ENCODE data around the gene ANKRD7. TPM values are rescaled to one million over a fixed set of nuclear protein-coding genes. Genes with fewer than 3 reads are reported as not detected.

The ANKRD7 gene, protein sequence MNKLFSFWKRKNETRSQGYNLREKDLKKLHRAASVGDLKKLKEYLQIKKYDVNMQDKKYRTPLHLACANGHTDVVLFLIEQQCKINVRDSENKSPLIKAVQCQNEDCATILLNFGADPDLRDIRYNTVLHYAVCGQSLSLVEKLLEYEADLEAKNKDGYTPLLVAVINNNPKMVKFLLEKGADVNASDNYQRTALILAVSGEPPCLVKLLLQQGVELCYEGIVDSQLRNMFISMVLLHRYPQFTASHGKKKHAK
- total RNA-seq, result 0.82 TPM in 1 of 2 replicates, not detected in the other
- not detected in 2 replicates for polyA plus RNA-seq
- polyA plus RNA-seq (2011; cell fraction: cytosol; rRNA removed), result 0.06 and 0.11 TPM in 2 replicates
- polyA plus RNA-seq (2011; cell fraction: nucleus; rRNA removed), result 0.38 and 0.45 TPM in 2 replicates
- 0.51 TPM in 1 of 2 replicates, not detected in the other for polyA plus RNA-seq (2012)
- polyA minus RNA-seq, result 0.70 and 1.00 TPM in 2 replicates
- polyA minus RNA-seq (2011; cell fraction: cytosol; rRNA and poly(A)+ RNA removed), result not detected
- 1.0 and 1.8 TPM in 2 replicates for polyA minus RNA-seq (2011; cell fraction: nucleus; rRNA and poly(A)+ RNA removed)
- percentile 19 among the genes with signal in this experiment for Bru-seq, nascent RNA
- percentile 25 among the genes with signal in this experiment for BruChase-seq, experiment 1, labeled RNA remaining after a 6-hour chase
- BruChase-seq, experiment 2, labeled RNA remaining after a 2-hour chase, result percentile 24 among the genes with signal in this experiment
- long read RNA-seq, result 0 reads

DNA sequence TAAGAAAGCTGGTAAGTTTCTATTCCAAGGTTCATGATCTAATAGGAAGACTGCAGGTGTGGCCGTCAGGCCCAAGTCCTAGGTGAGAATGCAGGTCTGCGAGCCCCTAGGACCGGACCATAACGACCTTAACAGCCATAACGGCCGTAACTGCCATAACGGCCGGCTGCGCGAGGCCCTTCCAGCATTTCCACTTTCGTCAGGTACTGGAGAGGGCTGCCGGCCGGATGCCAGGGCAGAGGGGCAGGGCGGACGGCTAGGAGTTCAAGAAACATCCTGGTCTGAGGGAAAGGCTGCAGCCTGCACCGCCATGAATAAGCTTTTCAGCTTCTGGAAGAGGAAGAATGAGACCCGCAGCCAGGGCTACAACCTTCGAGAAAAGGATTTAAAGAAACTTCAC lies at the start of gene ANKRD7:
Gene ANKRD7 (plus strand): TSS at position 184 of the 400 bp plus-strand sequence. CDS start 127 bp downstream, at position 311.
- TF ChIP-seq FOS (IDR thresholded peaks at IDR 0.05; ENCODE audit: borderline replicate concordance, insufficient read depth, low read length), result no peak
- POLR2A ChIA-PET, result no interaction called here
- intact Hi-C loops (cut with micrococcal nuclease) (no loop called here), dilution Hi-C loops (cut with MboI; ENCODE audit: extremely low pct_ligation_motif_present, low sequenced_read_pairs) (no loop called here)
- Histone ChIP-seq H3K4me2 (ENCODE audit: insufficient read depth, low read length) (no peak within 1 kb of the TSS), H4K20me1 (replicated peaks; ENCODE audit: control insufficient read depth, extremely low read depth, insufficient read depth, low read length) (no peaks in the 10 kb centered on the region), H3K9ac (replicated peaks; ENCODE audit: extremely low read depth, insufficient read depth, low read length) (no peak within 1 kb of the TSS), H3K4me1 (ENCODE audit: control insufficient read depth, extremely low read depth, insufficient read depth, low read length) (no peaks in the 10 kb centered on the region), H3K79me2 (ENCODE audit: control insufficient read depth, insufficient read depth, low read length) (no peaks in the 10 kb centered on the region), H3K36me3 (ENCODE audit: control insufficient read depth in 2 of 2, extremely low read depth in 1 of 2, insufficient read depth in 2 of 2, low read length in 2 of 2) (no peaks in the 10 kb centered on the region), H3K27ac (ENCODE audit: insufficient read depth, low read depth, low read length) (no peak within 1 kb of the TSS), H3K9me3 (replicated peaks; ENCODE audit: control insufficient read depth, insufficient read depth, low read length) (no peaks in the 10 kb centered on the region), H2AFZ (ENCODE audit: low read depth, low read length) (no peak within 1 kb of the TSS), H3K27me3 (ENCODE audit: control insufficient read depth in 2 of 2, insufficient read depth in 2 of 2, low read length in 2 of 2) (no peaks in the 10 kb centered on the region), H3K9me1 (replicated peaks; ENCODE audit: control insufficient read depth, extremely low read depth, insufficient read depth, low read length) (no peaks in the 10 kb centered on the region), H3K4me3 (replicated peaks in 1 of 3; ENCODE audit: insufficient read depth in 1 of 3, low read depth in 1 of 3, low read length in 3 of 3) (no peak within 1 kb of the TSS)
- DNase-seq (ENCODE audit: low read depth, low spot score) (no peak), FAIRE-seq (no peak)
- CTCF ChIA-PET, result no interaction called here
- no TSS peak for BruUV-seq (replicated peaks)

DNA sequence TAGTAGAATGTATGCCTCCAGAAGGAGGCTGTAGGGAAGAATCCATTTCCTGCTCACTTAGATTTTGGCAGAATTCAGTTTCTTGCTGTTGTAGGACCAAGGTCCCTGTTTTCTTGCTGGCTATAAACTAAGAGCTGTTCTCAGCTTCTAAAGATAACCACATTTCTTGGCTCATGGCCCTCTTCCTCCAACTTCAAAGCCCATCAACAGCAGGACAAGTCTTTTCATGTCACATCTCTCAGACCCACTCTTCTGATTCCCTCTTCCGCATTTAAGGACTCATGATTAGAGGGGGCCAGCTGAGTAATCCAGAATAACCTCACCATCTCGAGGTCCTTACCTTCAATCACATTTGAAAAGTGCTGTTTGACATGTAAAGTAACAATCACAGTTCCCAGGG lies 48.8 kb upstream of the ANKRD7 start:
- Histone ChIP-seq H3K27ac (ENCODE audit: insufficient read depth, low read depth, low read length) (no peak overlapping the region), H3K36me3 (ENCODE audit: control insufficient read depth in 2 of 2, extremely low read depth in 1 of 2, insufficient read depth in 2 of 2, low read length in 2 of 2) (no peaks in the 10 kb centered on the region), H3K79me2 (ENCODE audit: control insufficient read depth, insufficient read depth, low read length) (no peaks in the 10 kb centered on the region), H3K4me2 (ENCODE audit: insufficient read depth, low read length) (no peak overlapping the region), H3K9me3 (replicated peaks; ENCODE audit: control insufficient read depth, insufficient read depth, low read length) (no peaks in the 10 kb centered on the region), H2AFZ (ENCODE audit: low read depth, low read length) (no peak overlapping the region), H4K20me1 (replicated peaks; ENCODE audit: control insufficient read depth, extremely low read depth, insufficient read depth, low read length) (no peaks in the 10 kb centered on the region), H3K4me3 (replicated peaks in 1 of 3; ENCODE audit: insufficient read depth in 1 of 3, low read depth in 1 of 3, low read length in 3 of 3) (no peak overlapping the region), H3K9me1 (replicated peaks; ENCODE audit: control insufficient read depth, extremely low read depth, insufficient read depth, low read length) (no peaks in the 10 kb centered on the region), H3K27me3 (ENCODE audit: control insufficient read depth in 2 of 2, insufficient read depth in 2 of 2, low read length in 2 of 2) (peaks cover 2 to 4% of the 10 kb centered on the region in 2 experiments), H3K4me1 (ENCODE audit: control insufficient read depth, extremely low read depth, insufficient read depth, low read length) (no peaks in the 10 kb centered on the region), H3K9ac (replicated peaks; ENCODE audit: extremely low read depth, insufficient read depth, low read length) (no peak overlapping the region)
- intact Hi-C loops (cut with micrococcal nuclease) (no loop called here), dilution Hi-C loops (cut with MboI; ENCODE audit: extremely low pct_ligation_motif_present, low sequenced_read_pairs) (no loop called here)
- ChIA-PET CTCF (no interaction called here), POLR2A (no interaction called here)
- no peak for FAIRE-seq
- no peak for DNase-seq (ENCODE audit: low read depth, low spot score)
- no TSS peak for BruUV-seq (replicated peaks)
- TF ChIP-seq GATA2 (IDR thresholded peaks at IDR 0.05; ENCODE audit: insufficient read depth, insufficient read length, low read depth, low read length) (no peak), JUN (IDR thresholded peaks at IDR 0.05; ENCODE audit: borderline replicate concordance, insufficient read depth, insufficient read length, low read depth) (no peak), POLR2AphosphoS5 (IDR thresholded peaks at IDR 0.05; ENCODE audit: insufficient read depth, low read depth, low read length) (no peak), FOS (IDR thresholded peaks at IDR 0.05; ENCODE audit: borderline replicate concordance, insufficient read depth, low read length) (no peak), POLR2A (IDR thresholded peaks at IDR 0.05; ENCODE audit: low read depth, low read length) (no peak), EZH2 (IDR thresholded peaks at IDR 0.05; ENCODE audit: borderline replicate concordance, low read depth, low read length, severe bottlenecking) (no peak), MYC (IDR thresholded peaks at IDR 0.05; ENCODE audit: low read depth, low read length) (no peak)
- TF ChIP-seq, protein P1, sequence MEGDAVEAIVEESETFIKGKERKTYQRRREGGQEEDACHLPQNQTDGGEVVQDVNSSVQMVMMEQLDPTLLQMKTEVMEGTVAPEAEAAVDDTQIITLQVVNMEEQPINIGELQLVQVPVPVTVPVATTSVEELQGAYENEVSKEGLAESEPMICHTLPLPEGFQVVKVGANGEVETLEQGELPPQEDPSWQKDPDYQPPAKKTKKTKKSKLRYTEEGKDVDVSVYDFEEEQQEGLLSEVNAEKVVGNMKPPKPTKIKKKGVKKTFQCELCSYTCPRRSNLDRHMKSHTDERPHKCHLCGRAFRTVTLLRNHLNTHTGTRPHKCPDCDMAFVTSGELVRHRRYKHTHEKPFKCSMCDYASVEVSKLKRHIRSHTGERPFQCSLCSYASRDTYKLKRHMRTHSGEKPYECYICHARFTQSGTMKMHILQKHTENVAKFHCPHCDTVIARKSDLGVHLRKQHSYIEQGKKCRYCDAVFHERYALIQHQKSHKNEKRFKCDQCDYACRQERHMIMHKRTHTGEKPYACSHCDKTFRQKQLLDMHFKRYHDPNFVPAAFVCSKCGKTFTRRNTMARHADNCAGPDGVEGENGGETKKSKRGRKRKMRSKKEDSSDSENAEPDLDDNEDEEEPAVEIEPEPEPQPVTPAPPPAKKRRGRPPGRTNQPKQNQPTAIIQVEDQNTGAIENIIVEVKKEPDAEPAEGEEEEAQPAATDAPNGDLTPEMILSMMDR (IDR thresholded peaks at IDR 0.05; ENCODE audit: extremely low read depth in 1 of 2, insufficient read depth in 1 of 2, low read depth in 1 of 2, low read length in 2 of 2), result no peak
- TF ChIP-seq, protein P2, sequence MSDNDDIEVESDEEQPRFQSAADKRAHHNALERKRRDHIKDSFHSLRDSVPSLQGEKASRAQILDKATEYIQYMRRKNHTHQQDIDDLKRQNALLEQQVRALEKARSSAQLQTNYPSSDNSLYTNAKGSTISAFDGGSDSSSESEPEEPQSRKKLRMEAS (IDR thresholded peaks at IDR 0.05; ENCODE audit: insufficient read depth, insufficient read length), result no peak

Measured in endothelial cell of umbilical vein (primary cell).